ENCODE measurements around the gene HIVEP3. TPM values are rescaled to one million over a fixed set of nuclear protein-coding genes. Genes with fewer than 3 reads are reported as not detected.

The HIVEP3 gene
- polyA plus RNA-seq, 1 donor (not counting 4 experiments of a cell fraction or from before 2014, with no cell fraction given), result 1.1 TPM

GRCh38 chr1:41907446-41907845 lies 11.3 kb downstream of the HIVEP3 start:
- no peak overlapping the region for H2AFZ ChIP-seq (ENCODE audit: control insufficient read depth, low read length)
- TF ChIP-seq EZH2 (IDR thresholded peaks at IDR 0.05; ENCODE audit: low read length) (no peak), CTCF (optimal IDR thresholded peaks at IDR 0.05 in 1 of 3, IDR thresholded peaks at IDR 0.05 in 1 of 3, conservative IDR thresholded peaks at IDR 0.05 in 1 of 3; ENCODE audit: extremely low read depth in 1 of 3, insufficient read depth in 2 of 3, low read length in 3 of 3) (no peak)
- dilution Hi-C loops (cut with MboI; ENCODE audit: extremely low pct_ligation_motif_present, low sequenced_read_pairs), result no loop called here
- no peaks in the 10 kb centered on the region for H3K9me1 ChIP-seq (ENCODE audit: control insufficient read depth, extremely low read depth, insufficient read depth, low read length)
- H3K4me1 ChIP-seq (ENCODE audit: control insufficient read depth, extremely low read depth, insufficient read depth, low read length), result peaks cover 3% of the 10 kb centered on the region
- H3K27ac ChIP-seq (ENCODE audit: control insufficient read depth, insufficient read depth, low read length), result no peak overlapping the region
- H3K79me2 ChIP-seq (ENCODE audit: control insufficient read depth, insufficient read depth, low read length), result no peaks in the 10 kb centered on the region
- no peaks in the 10 kb centered on the region for H4K20me1 ChIP-seq (ENCODE audit: control insufficient read depth, extremely low read depth, insufficient read depth, low read length)
- H3K9me3 ChIP-seq (ENCODE audit: control insufficient read depth, low read depth, low read length), result no peaks in the 10 kb centered on the region
- no peaks in the 10 kb centered on the region for H3K36me3 ChIP-seq (ENCODE audit: control insufficient read depth in 2 of 2, extremely low read depth in 1 of 2, insufficient read depth in 2 of 2, low read length in 2 of 2)
- no peaks in the 10 kb centered on the region for H3K27me3 ChIP-seq (ENCODE audit: control insufficient read depth, extremely low read depth, insufficient read depth, low read length)
- no peak overlapping the region for H3K4me3 ChIP-seq (ENCODE audit: control insufficient read depth in 2 of 3, extremely low read depth in 1 of 3, insufficient read depth in 2 of 3, low read depth in 1 of 3, low read length in 3 of 3)
- FAIRE-seq, result no peak
- no peak overlapping the region for H3K9ac ChIP-seq (ENCODE audit: control insufficient read depth, extremely low read depth, insufficient read depth, low read length)
- DNase-seq (ENCODE audit: low read depth, low spot score), result no peak
- no peak overlapping the region for H3K4me2 ChIP-seq (ENCODE audit: control insufficient read depth, extremely low read depth, insufficient read depth, low read depth, low read length)

GRCh38 chr1:41906943-41907342 lies 11.8 kb downstream of the HIVEP3 start:
- Histone ChIP-seq H3K4me2 (ENCODE audit: control insufficient read depth, extremely low read depth, insufficient read depth, low read depth, low read length) (no peak overlapping the region), H3K9me3 (ENCODE audit: control insufficient read depth, low read depth, low read length) (no peaks in the 10 kb centered on the region), H3K9ac (ENCODE audit: control insufficient read depth, extremely low read depth, insufficient read depth, low read length) (no peak overlapping the region), H4K20me1 (ENCODE audit: control insufficient read depth, extremely low read depth, insufficient read depth, low read length) (no peaks in the 10 kb centered on the region), H3K27me3 (ENCODE audit: control insufficient read depth, extremely low read depth, insufficient read depth, low read length) (no peaks in the 10 kb centered on the region), H3K36me3 (ENCODE audit: control insufficient read depth in 2 of 2, extremely low read depth in 1 of 2, insufficient read depth in 2 of 2, low read length in 2 of 2) (no peaks in the 10 kb centered on the region), H3K9me1 (ENCODE audit: control insufficient read depth, extremely low read depth, insufficient read depth, low read length) (no peaks in the 10 kb centered on the region), H3K79me2 (ENCODE audit: control insufficient read depth, insufficient read depth, low read length) (no peaks in the 10 kb centered on the region), H2AFZ (ENCODE audit: control insufficient read depth, low read length) (no peak overlapping the region), H3K27ac (ENCODE audit: control insufficient read depth, insufficient read depth, low read length) (no peak overlapping the region), H3K4me1 (ENCODE audit: control insufficient read depth, extremely low read depth, insufficient read depth, low read length) (peaks cover 8% of the 10 kb centered on the region), H3K4me3 (ENCODE audit: control insufficient read depth in 2 of 3, extremely low read depth in 1 of 3, insufficient read depth in 2 of 3, low read depth in 1 of 3, low read length in 3 of 3) (no peak overlapping the region)
- no peak for TF ChIP-seq EZH2 (IDR thresholded peaks at IDR 0.05; ENCODE audit: low read length)
- TF ChIP-seq CTCF (optimal IDR thresholded peaks at IDR 0.05 in 1 of 3, IDR thresholded peaks at IDR 0.05 in 1 of 3, conservative IDR thresholded peaks at IDR 0.05 in 1 of 3; ENCODE audit: extremely low read depth in 1 of 3, insufficient read depth in 2 of 3, low read length in 3 of 3), result no peak
- FAIRE-seq (no peak), DNase-seq (ENCODE audit: low read depth, low spot score) (no peak)
- dilution Hi-C loops (cut with MboI; ENCODE audit: extremely low pct_ligation_motif_present, low sequenced_read_pairs), result no loop called here

All from keratinocyte (primary cell).